Panc1 (cell line): ENCODE data around the gene HMGA1. TPM values are rescaled to one million over a fixed set of nuclear protein-coding genes. Genes with fewer than 3 reads are reported as not detected.

Experiments
- ATAC-seq: fragments of 200-7000 bp; cut with Tn5 transposase; 2 replicates; pipeline ENCODE4 v1.9.1; 2020; ENCODE audit warnings: mild to moderate bottlenecking, moderate library complexity
- BruUV-seq: library from RNA; stranded (reverse); fragments of 400-500 nt; replicated peaks from 2 replicates; lab custom pipeline; 2021; lab: Mats Ljungman, UMichigan
- CTCF ChIA-PET: fragments of 300-600 bp; sonication (Branson Sonifier 250); formaldehyde crosslinking; loops from one replicate; lab custom pipeline; 2022; ENCODE audit warnings: antibody characterized with exemption; lab: Charles Lee
- POLR2A ChIA-PET: fragments of 300-600 bp; sonication (Branson Sonifier 250); formaldehyde crosslinking; loops from one replicate; lab custom pipeline; 2022; ENCODE audit warnings: antibody characterized with exemption; lab: Charles Lee
- DNase-seq: peaks from one replicate; pipeline ENCODE4 v3.0.0-alpha.2; 2010; ENCODE audit warnings: low read depth, low spot score
- H3K27ac ChIP-seq: 2 replicates; pipeline ENCODE4 v1.5.1; 2011; ENCODE audit warnings: mild to moderate bottlenecking, low read length, inconsistent platforms
- H3K27me3 ChIP-seq: fragments of 200-500 bp; sonication (Bioruptor generic); 2 replicates; pipeline ENCODE4 v1.6.0; 2014; ENCODE audit warnings: low read length, inconsistent platforms; ENCODE audit not compliant: control insufficient read depth, insufficient read depth
- H3K36me3 ChIP-seq: fragments of 200-500 bp; sonication (Bioruptor generic); 2 replicates; pipeline ENCODE4 v1.5.1; 2014; ENCODE audit warnings: inconsistent platforms, mild to moderate bottlenecking, low read length, moderate library complexity; ENCODE audit not compliant: control insufficient read depth, insufficient read depth
- H3K4me1 ChIP-seq: 2 replicates; pipeline ENCODE4 v1.5.1; 2011; ENCODE audit warnings: inconsistent platforms, mild to moderate bottlenecking, low read length, moderate library complexity; ENCODE audit not compliant: control insufficient read depth, insufficient read depth
- H3K4me3 ChIP-seq, 2 experiments: 2 replicates each; pipeline ENCODE4 v1.5.1; 2011 to 2012; ENCODE audit warnings: low read depth in 2 of 2, low read length in 2 of 2, mild to moderate bottlenecking in 2 of 2, inconsistent platforms in 1 of 2, moderate library complexity in 1 of 2
- H3K9me3 ChIP-seq: fragments of 200-500 bp; sonication (Bioruptor generic); 2 replicates; pipeline ENCODE4 v1.5.1; 2014; ENCODE audit warnings: low read depth, mild to moderate bottlenecking, inconsistent platforms, low read length, moderate library complexity; ENCODE audit not compliant: control insufficient read depth, insufficient read depth
- POLR2AphosphoS5 ChIP-seq: IDR thresholded peaks from 2 replicates; pipeline ENCODE4 v1.6.1; 2012; ENCODE audit warnings: mild to moderate bottlenecking, low read depth, low read length, moderate library complexity
- SIN3A ChIP-seq: IDR thresholded peaks from 2 replicates; pipeline ENCODE4 v1.6.1; 2012; ENCODE audit warnings: low read depth, mild to moderate bottlenecking, low read length, moderate library complexity, borderline replicate concordance; ENCODE audit not compliant: insufficient read depth
- TCF7L2 ChIP-seq: IDR thresholded peaks from 2 replicates; pipeline ENCODE4 v1.6.1; 2011; ENCODE audit warnings: mild to moderate bottlenecking, low read depth, low read length, inconsistent platforms
- in situ Hi-C: cut with HindIII; loops from 2 replicates; pipeline ENCODE4 v1.10.0; 2016; ENCODE audit warnings: low sequenced_read_pairs, low pct_unique_long_range_greater_than_20kb
- intact Hi-C: fragments of 100-400 bp; cut with micrococcal nuclease; formaldehyde crosslinking; loops from one replicate; pipeline ENCODE4 v1.10.0; 2022; ENCODE audit not compliant: unreplicated experiment
- total RNA-seq: library from RNA; stranded (reverse); gene quantifications from one replicate; pipeline ENCODE4 v1.2.1, GENCODE V29; 2021; ENCODE audit not compliant: unreplicated experiment
- TF ChIP-seq, protein P1 (sequence below), 2 experiments: IDR thresholded peaks; 2 replicates each; pipeline ENCODE4 v1.6.1; 2011 to 2012; ENCODE audit warnings: low read depth in 2 of 2, control low read depth in 1 of 2, low read length in 1 of 2, mild to moderate bottlenecking in 1 of 2, moderate library complexity in 1 of 2; ENCODE audit not compliant: insufficient read depth in 1 of 2
- TF ChIP-seq, protein P2 (sequence below): fragments of 450-650 bp; IDR thresholded peaks from 2 replicates; pipeline ENCODE4 v1.5.1; 2017; ENCODE audit warnings: mild to moderate bottlenecking

The HMGA1 gene
- total RNA-seq, 1 experiment from 2014 or later = 444 TPM

DNA sequence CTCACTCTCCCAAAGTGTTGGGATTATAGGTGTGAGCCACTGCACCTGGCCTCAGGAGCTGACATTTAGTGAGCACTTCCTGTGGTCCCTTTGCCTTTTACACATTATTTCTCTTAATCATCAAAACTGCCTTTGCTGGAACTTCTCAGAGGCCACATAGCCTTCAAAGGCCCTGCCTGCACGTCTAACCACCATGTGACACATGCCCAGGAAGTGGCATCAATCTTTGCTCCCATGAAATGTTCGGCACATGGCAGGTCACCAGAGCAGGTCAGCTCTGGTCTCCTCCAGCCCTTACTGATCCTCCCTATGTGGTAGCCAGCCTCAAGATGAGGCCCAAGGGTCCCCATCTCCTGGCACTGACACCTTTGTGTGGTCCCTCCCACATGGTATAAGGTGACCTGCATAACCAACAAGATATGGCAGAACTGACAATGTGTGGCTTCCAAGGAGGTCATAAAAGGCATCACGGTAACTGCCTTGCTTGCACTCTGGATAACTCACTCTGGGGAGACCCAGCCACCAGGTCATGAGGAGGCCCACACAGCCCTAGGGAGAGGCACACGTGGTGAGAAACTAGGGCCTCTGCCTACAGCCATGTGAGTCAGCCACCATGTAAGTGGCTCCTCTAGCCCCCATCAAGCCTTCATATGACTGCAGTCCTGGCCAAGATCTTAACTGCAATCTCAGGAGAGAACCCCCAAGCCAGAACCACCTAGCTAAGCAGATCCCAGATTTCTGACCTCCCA is 28.8 kb upstream of the HMGA1 start:
- Histone ChIP-seq H3K27me3 (no peaks in the 10 kb centered on the region), H3K4me1 (no peaks in the 10 kb centered on the region), H3K4me3 (no peak overlapping the region), H3K36me3 (no peaks in the 10 kb centered on the region), H3K27ac (no peak overlapping the region), H3K9me3 (no peaks in the 10 kb centered on the region)
- no TSS peak for BruUV-seq
- intact Hi-C loops (no loop called here), in situ Hi-C loops (no loop called here)
- ChIA-PET POLR2A (interaction anchor here (0.8 kb wide), 1 partner anchor 16 kb away, joined by 3 read pairs; no protein-coding TSS in a partner anchor), CTCF (interaction anchor here (0.6 kb wide), 1 partner anchor 9 kb away, joined by 4 read pairs; no protein-coding TSS in a partner anchor)
- DNase-seq (no peak), ATAC-seq (no peak)
- TF ChIP-seq, protein P1, sequence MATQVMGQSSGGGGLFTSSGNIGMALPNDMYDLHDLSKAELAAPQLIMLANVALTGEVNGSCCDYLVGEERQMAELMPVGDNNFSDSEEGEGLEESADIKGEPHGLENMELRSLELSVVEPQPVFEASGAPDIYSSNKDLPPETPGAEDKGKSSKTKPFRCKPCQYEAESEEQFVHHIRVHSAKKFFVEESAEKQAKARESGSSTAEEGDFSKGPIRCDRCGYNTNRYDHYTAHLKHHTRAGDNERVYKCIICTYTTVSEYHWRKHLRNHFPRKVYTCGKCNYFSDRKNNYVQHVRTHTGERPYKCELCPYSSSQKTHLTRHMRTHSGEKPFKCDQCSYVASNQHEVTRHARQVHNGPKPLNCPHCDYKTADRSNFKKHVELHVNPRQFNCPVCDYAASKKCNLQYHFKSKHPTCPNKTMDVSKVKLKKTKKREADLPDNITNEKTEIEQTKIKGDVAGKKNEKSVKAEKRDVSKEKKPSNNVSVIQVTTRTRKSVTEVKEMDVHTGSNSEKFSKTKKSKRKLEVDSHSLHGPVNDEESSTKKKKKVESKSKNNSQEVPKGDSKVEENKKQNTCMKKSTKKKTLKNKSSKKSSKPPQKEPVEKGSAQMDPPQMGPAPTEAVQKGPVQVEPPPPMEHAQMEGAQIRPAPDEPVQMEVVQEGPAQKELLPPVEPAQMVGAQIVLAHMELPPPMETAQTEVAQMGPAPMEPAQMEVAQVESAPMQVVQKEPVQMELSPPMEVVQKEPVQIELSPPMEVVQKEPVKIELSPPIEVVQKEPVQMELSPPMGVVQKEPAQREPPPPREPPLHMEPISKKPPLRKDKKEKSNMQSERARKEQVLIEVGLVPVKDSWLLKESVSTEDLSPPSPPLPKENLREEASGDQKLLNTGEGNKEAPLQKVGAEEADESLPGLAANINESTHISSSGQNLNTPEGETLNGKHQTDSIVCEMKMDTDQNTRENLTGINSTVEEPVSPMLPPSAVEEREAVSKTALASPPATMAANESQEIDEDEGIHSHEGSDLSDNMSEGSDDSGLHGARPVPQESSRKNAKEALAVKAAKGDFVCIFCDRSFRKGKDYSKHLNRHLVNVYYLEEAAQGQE (IDR thresholded peaks at IDR 0.05; ENCODE audit: insufficient read depth in 1 of 2, low read depth in 2 of 2, low read length in 1 of 2) = no peak
- TF ChIP-seq TCF7L2 (no peak), SIN3A (no peak), POLR2AphosphoS5 (no peak)
- TF ChIP-seq, protein P2, sequence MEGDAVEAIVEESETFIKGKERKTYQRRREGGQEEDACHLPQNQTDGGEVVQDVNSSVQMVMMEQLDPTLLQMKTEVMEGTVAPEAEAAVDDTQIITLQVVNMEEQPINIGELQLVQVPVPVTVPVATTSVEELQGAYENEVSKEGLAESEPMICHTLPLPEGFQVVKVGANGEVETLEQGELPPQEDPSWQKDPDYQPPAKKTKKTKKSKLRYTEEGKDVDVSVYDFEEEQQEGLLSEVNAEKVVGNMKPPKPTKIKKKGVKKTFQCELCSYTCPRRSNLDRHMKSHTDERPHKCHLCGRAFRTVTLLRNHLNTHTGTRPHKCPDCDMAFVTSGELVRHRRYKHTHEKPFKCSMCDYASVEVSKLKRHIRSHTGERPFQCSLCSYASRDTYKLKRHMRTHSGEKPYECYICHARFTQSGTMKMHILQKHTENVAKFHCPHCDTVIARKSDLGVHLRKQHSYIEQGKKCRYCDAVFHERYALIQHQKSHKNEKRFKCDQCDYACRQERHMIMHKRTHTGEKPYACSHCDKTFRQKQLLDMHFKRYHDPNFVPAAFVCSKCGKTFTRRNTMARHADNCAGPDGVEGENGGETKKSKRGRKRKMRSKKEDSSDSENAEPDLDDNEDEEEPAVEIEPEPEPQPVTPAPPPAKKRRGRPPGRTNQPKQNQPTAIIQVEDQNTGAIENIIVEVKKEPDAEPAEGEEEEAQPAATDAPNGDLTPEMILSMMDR = no peak

DNA sequence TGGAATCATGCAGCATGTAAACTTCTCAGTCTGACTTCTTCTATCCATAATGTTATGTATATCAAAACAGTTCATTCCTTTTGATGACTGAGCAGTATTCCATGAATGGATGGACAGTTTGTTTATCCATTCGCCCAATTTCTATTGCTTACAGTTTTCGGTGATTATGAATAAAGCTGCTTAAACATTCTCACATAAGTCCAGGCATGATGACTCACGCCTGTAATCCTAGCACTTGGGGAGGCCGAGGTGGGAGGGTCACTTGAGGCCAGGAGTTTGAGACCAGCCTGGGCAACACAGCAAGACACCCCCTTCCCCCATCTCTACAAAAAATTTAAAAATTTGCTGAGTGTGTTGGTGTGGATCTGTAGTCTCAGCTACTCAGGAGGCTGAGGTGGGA is 22.9 kb upstream of the HMGA1 start:
- ATAC-seq (no peak), DNase-seq (no peak)
- no TSS peak for BruUV-seq
- no peak overlapping the region for H3K4me3 ChIP-seq
- no peaks in the 10 kb centered on the region for H3K9me3 ChIP-seq
- intact Hi-C loops (no loop called here), in situ Hi-C loops (no loop called here)
- TF ChIP-seq TCF7L2 (no peak), POLR2AphosphoS5 (no peak), SIN3A (no peak)
- TF ChIP-seq, protein P2 = no peak
- TF ChIP-seq, protein P1 (IDR thresholded peaks at IDR 0.05; ENCODE audit: insufficient read depth in 1 of 2, low read depth in 2 of 2, low read length in 1 of 2) = no peak
- ChIA-PET POLR2A (no interaction called here), CTCF (interaction anchor here (0.6 to 0.7 kb wide), 2 partner anchors 11 to 30 kb away, joined by 3 to 9 read pairs; no protein-coding TSS in a partner anchor)
- no peaks in the 10 kb centered on the region for H3K36me3 ChIP-seq
- no peaks in the 10 kb centered on the region for H3K4me1 ChIP-seq
- H3K27ac ChIP-seq = no peak overlapping the region
- H3K27me3 ChIP-seq = no peaks in the 10 kb centered on the region
